CD4-positive, alpha-beta T cell treated with Interleukin-15 for 1 hour (primary cell): ENCODE results near the gene VEGFB.
A peak's percentile ranks its signal among the peaks of the same experiment; 100 is the strongest.

ENCODE experiments used
- DNase-seq: peaks from one replicate; pipeline ENCODE4 v3.0.0-alpha.2; 2020

Gene VEGFB

DNA sequence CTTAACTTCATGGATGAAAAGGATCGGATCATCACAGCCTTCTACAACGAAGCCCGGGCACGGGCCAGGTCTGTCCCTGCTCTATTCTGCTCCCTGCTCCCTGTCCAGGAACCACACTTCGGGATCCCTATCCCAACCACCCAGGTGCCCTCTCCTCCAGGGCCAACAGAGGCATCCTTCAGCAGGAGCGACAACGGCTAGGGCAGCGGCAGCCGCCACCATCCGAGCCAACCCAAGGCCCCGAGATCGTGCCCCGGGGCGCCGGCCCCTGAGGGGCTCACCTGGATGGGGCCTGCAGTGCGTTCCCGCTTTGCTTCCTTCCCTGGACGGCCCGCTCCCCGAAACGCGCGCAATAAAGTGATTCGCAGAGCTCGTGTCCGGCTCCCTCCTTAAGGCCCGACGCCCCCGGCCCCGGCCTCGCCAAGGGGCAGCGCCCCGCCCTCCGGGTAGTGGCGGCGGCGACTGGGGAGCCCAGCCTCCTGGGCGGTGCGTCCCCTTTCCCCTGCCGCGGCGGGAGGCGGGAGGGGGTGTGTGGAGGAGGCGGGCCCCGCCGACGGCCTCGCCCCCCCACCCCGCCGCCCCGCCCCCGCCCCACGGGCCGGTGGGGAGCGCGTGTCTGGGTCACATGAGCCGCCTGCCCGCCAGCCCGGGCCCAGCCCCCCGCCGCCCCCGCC is at the start of gene VEGFB:
Gene VEGFB, plus strand, starts transcription at position 672 of the 674 bp plus-strand sequence. CDS start 250 bp downstream, outside the sequence.
- peak; percentile 80 for DNase-seq

DNA sequence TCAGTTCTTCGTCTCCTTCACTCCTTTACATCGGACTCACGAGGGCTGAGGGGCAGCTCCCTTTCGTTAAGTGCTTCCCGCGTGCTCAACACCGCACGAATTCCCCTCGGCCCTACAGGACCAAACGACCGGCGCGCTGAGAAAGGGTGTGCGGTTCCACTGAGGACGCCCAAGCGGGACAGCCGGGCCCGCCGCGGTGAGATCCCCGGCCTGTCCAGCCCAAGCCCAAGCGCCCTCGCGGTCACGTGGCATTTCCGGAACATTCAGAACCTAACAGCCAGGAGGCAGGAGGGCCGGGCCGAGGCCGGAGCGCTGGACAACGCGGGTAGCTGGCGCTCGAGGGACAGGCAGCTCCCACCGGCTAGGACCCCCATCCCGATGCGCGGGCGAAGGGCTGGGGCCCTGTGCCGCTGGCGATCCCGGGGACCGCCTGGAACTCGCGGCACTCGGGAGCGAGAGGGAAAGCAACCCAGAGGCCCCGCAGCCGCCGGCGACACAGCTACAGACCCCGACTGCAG is 49.1 kb upstream of the VEGFB start:
- DNase-seq, result no peak

GRCh38 chr11:64185693-64186491 is 48.5 kb upstream of the VEGFB start, which contains the start of gene STIP1:
Gene STIP1, plus strand, starts transcription at chr11:64186171. Its CDS starts 91 bp downstream, at chr11:64186262.
- DNase-seq, result peak; percentile 100

DNA sequence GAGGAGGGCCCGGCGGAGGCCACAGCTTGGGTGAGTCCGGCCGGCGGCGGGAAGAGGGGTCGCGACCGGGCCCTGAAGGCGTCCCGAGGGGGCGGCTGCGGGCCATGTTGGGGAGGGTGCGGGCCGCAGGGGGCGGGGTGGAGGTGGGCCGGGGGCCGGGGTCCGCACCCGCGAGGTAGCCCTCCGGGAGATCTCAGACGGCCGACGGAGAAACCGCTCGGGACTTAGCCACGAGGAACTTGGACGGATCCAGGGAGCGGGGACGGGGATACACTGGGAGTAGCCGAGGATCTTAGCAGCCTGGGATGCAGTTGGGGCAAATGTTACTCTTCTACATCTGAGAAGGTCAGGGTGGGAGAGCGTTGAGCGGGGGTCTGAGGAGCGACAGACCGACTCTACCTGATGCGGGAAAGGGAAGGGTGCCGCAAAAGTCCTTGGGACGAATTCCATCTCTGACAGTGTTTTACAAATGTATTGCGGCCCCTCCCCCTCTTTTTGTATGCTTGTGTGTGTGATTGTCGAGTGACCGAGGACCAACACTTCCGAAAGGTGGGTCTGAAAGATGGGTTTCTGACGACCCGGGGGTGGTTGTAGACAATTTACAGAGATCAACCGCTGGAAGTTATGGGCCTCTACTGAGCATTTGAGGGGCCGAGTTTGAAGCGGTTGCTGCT is 47.8 kb upstream of the VEGFB start:
- peak; percentile 52 for DNase-seq

DNA sequence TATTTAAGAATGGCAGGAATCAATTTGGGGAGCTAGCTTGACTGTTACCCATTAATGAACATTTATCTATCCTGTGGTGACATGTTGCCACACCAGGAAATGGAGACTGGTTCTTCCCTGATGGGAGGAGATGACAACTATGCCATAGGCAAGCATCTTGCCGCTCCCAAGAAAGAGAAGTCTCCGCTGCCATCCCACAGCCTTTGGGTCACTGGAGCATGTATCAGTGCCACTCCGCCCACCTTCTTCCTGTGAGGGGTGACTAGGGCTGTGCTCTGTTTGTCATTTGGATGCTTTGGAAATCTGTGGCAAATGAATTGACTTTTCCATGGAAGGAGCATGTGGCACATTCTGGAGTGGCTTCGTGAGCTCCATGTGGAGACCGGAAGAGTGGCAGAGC is 42.0 kb upstream of the VEGFB start:
- DNase-seq, result no peak

DNA sequence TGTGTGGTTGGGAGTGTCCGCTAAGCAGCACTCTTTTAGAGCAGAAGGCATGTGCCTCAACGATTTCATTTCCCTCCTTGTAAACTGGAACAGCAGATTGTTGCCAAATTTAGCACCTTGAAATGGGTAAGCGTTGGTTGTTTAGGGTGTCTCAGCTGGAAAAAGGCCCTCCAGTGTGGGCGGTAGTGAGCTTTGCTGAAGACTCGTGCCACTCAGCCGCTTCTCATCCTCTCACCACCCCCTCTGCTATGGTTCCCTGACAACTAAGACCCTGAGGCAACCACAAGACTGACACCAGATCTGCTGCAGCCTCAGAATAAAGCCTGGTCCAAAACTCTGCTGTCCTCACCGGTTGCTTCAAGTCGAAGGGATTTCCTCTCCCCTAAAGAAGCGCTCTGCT is 37.8 kb upstream of the VEGFB start:
- DNase-seq, result no peak

- DNase-seq, result no peak
Measured at GRCh38 chr11:64198511-64198910, 35.9 kb upstream of the VEGFB start.

- no peak for DNase-seq
Measured at GRCh38 chr11:64201543-64201942, 32.8 kb upstream of the VEGFB start.

DNA sequence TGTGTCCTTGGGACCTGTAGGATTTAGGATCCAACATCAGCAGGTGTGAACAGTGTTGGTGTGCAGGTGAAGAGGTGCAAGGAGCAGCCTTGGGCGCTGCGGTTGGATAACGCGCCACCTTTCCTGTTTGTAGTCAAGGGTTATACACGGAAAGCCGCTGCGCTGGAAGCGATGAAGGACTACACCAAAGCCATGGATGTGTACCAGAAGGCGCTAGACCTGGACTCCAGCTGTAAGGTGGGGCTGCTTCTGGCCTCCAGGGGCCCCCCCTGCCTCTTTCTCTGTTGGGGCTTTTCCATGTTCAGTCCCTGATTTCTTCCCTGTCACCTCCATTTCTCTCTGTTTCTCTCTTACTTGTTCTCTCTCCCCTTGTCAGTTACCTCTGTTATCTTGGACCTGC is 31.4 kb upstream of the VEGFB start:
- no peak for DNase-seq

- DNase-seq, result no peak
Measured at GRCh38 chr11:64203421-64204079, 30.8 kb upstream of the VEGFB start.

DNA sequence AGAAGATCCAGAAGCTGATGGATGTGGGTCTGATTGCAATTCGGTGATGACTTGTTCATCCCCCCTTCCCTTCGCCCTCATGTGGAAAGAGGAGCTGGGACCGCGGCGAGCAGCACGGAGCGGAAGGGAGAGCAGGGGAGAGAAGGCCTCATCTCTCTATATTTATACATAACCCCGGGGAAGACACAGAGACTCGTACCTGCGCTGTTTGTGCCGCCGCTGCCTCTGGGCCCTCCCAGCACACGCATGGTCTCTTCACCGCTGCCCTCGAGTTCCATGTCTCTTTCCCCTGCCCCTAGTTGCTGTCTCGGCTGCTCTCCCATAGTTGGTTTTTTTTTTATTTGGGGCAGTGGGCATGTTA is 30.3 kb upstream of the VEGFB start:
- no peak for DNase-seq

- peak; percentile 86 for DNase-seq
Measured at GRCh38 chr11:64204464-64204989, 29.9 kb upstream of the VEGFB start.

- DNase-seq, result peak; percentile 76
Measured at GRCh38 chr11:64206457-64207255, 27.7 kb upstream of the VEGFB start, which contains the start of gene FERMT3. Gene FERMT3, plus strand, starts transcription at chr11:64206721. Its CDS starts 644 bp downstream, at chr11:64207365.

GRCh38 chr11:64207256-64208085 is 26.9 kb upstream of the VEGFB start:
- peak; percentile 83 for DNase-seq

DNA sequence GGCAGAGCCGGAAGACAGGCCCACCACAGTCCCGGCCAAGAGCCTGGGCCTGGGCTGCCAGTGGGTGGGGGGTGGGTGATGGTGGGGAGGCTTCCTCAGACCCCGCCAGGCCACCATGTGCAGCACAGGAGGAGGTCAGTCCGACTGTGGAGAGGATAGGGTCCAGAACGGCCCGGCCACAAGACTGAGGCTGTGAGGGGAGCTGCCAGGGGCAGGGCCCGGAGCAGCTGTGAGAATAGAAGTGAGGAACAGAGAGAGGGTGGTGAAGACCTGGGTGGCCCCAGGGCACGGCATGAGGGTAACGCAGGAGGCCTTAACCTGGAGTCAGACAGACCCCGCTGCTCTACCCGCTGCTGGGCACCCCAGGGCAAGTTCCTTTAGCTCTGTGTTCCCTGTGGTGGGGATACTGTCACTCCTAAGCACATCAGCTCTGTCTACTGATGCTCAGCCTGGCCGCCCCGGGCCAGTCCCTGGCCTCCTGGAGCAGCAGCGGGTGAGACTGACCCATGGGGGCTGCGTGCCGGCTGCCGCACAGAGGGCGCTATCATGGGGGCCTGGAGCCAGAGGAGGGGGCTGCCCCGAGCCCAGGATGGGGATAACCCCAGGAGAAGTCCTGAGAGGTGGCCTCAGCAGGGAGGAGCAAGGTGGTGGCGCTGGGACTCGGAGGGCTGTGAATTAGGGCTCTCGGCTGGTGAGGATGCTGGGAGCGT is 26.1 kb upstream of the VEGFB start:
- no peak for DNase-seq

- no peak for DNase-seq
Measured at GRCh38 chr11:64208796-64209562, 25.4 kb upstream of the VEGFB start.

DNA sequence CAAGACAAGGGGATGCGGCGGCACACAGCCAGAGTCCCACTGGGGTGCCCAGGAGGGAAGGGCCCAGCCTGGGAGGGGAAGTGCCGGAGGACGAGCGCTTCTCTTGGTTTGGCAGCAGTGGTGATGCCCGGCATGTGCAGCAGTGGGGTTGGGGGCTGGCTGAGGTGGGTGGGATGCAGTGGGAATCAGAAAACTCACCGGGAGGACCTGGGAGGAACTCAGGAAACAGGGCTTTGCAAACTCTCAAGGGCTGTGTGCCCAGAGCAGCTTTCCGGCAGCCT is 24.9 kb upstream of the VEGFB start:
- no peak for DNase-seq

DNA sequence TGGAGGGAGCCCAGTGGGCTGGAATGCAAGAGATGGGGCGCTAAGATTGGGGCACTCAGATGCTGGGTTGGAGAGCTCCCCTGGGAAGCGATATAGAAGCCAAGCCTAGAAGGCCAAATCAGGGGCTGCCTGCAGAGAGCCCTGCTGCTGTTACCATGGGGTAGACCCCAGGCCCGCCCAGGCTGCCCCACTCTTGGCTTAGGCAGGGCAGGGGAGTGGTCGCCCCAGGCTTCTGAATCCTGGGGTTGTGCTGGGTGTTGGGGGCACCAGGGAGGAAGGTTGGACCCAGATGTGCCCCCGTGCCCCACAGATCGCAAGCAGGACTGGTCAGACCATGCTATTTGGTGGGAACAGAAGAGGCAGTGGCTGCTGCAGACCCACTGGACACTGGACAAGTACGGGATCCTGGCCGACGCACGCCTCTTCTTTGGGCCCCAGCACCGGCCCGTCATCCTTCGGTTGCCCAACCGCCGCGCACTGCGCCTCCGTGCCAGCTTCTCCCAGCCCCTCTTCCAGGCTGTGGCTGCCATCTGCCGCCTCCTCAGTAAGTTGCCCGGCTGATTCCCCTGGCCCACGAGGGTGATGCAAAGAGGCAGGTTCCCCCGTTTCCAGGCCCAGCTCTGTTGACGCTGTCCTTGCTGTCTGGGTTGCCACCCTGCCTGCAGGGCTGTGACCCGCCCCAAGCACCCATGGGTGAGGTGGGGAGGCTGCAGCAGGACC is 23.9 kb upstream of the VEGFB start:
- no peak for DNase-seq
